Esophagus (tissue), 2 donors: ENCODE results near the gene LAPTM5. TPM values are rescaled to one million over a fixed set of nuclear protein-coding genes. Genes with fewer than 3 reads are reported as not detected.

Experiments
- H3K27ac ChIP-seq, 2 donors: one replicate each; pipeline ENCODE4 v1.5.1; 2013; ENCODE audit warnings: low read depth in 2 of 2, mild to moderate bottlenecking in 2 of 2, inconsistent platforms in 1 of 2, low read length in 1 of 2, moderate library complexity in 1 of 2
- H3K27me3 ChIP-seq, 2 donors: one replicate each; pipeline ENCODE4 v1.6.1; 2013; ENCODE audit warnings: low read length in 2 of 2, control low read depth in 1 of 2, mild to moderate bottlenecking in 1 of 2; ENCODE audit not compliant: insufficient read depth in 2 of 2, control insufficient read depth in 1 of 2
- H3K36me3 ChIP-seq, 2 donors: one replicate each; pipeline ENCODE4 v1.6.1; 2013; ENCODE audit warnings: low read length in 1 of 2; ENCODE audit not compliant: control insufficient read depth in 2 of 2, insufficient read depth in 2 of 2
- H3K4me1 ChIP-seq, 2 donors: one replicate each; pipeline ENCODE4 v1.6.1; 2013; ENCODE audit warnings: low read length in 1 of 2; ENCODE audit not compliant: control insufficient read depth in 2 of 2, insufficient read depth in 2 of 2
- H3K4me3 ChIP-seq, 2 donors: one replicate each; pipeline ENCODE4 v1.5.1; 2013; ENCODE audit warnings: low read length in 2 of 2, mild to moderate bottlenecking in 2 of 2, low read depth in 1 of 2, moderate library complexity in 1 of 2
- H3K9me3 ChIP-seq, 2 donors: one replicate each; pipeline ENCODE4 v1.6.1; 2013; ENCODE audit warnings: mild to moderate bottlenecking in 2 of 2, low read depth in 1 of 2, low read length in 1 of 2, moderate library complexity in 1 of 2; ENCODE audit not compliant: control insufficient read depth in 2 of 2, insufficient read depth in 1 of 2
- WGBS, 2 donors: extraction: QIAGEN DNeasy Blood & Tissue Kit; methylation state at CpG; one replicate each; pipeline ENCODE4 v1.1.7; 2013; 5-methylcytosine and 5-hydroxymethylcytosine counted together
- polyA plus RNA-seq, 2 donors: library from polyadenylated mRNA; stranded (reverse); fragments of 200-250 nt; gene quantifications; one replicate each; pipeline ENCODE4 v1.2.3, GENCODE V29; 2013
- donor health status: healthy with polysubstance abuse.
- donor health status: Bipolar disorder and iron deficiency.

The LAPTM5 gene
- polyA plus RNA-seq, 2 donors: 10.0 to 15.5 TPM

GRCh38 chr1:30687886-30688285 is 69.7 kb downstream of the LAPTM5 start:
- Histone ChIP-seq H3K36me3 (no peaks in the 10 kb centered on the region), H3K4me3 (no peak overlapping the region), H3K27ac (no peak overlapping the region), H3K9me3 (no peaks in the 10 kb centered on the region), H3K27me3 (peaks cover 0 to 3% of the 10 kb centered on the region in 2 donors), H3K4me1 (no peaks in the 10 kb centered on the region)
- 90 to 95% methylated on average over 6 of the region's 6 CpGs for WGBS, 2 donors

- no peaks in the 10 kb centered on the region for H3K4me1 ChIP-seq
- WGBS, 2 donors: 68 to 74% methylated on average over 10 of the region's 10 CpGs
- no peak overlapping the region for H3K4me3 ChIP-seq
- no peaks in the 10 kb centered on the region for H3K27me3 ChIP-seq
- H3K36me3 ChIP-seq: no peaks in the 10 kb centered on the region
- H3K27ac ChIP-seq: no peak overlapping the region
- no peaks in the 10 kb centered on the region for H3K9me3 ChIP-seq
Measured at GRCh38 chr1:30686236-30686935, 71.2 kb downstream of the LAPTM5 start.

- Histone ChIP-seq H3K27me3 (no peaks in the 10 kb centered on the region), H3K4me3 (no peak overlapping the region), H3K4me1 (no peaks in the 10 kb centered on the region), H3K9me3 (no peaks in the 10 kb centered on the region), H3K36me3 (no peaks in the 10 kb centered on the region), H3K27ac (no peak overlapping the region)
- WGBS, 2 donors: 45 to 55% methylated on average over 10 to 11 of the region's 11 CpGs
Measured at GRCh38 chr1:30685796-30686165, 71.8 kb downstream of the LAPTM5 start.

GRCh38 chr1:30684881-30685795 is 72.4 kb downstream of the LAPTM5 start:
- peaks cover 0 to under 1% of the 10 kb centered on the region in 2 donors for H3K9me3 ChIP-seq
- H3K27me3 ChIP-seq: no peaks in the 10 kb centered on the region
- H3K27ac ChIP-seq: no peak overlapping the region
- no peak overlapping the region for H3K4me3 ChIP-seq
- no peaks in the 10 kb centered on the region for H3K36me3 ChIP-seq
- WGBS, 2 donors: 9 to 12% methylated on average over 48 to 56 of the region's 56 CpGs
- H3K4me1 ChIP-seq: no peaks in the 10 kb centered on the region

GRCh38 chr1:30684259-30684658 is 73.3 kb downstream of the LAPTM5 start:
- H3K36me3 ChIP-seq: no peaks in the 10 kb centered on the region
- H3K9me3 ChIP-seq: peaks cover 3 to 8% of the 10 kb centered on the region in 2 donors
- no peaks in the 10 kb centered on the region for H3K4me1 ChIP-seq
- H3K4me3 ChIP-seq: no peak overlapping the region
- no peaks in the 10 kb centered on the region for H3K27me3 ChIP-seq
- H3K27ac ChIP-seq: no peak overlapping the region
- WGBS, 2 donors: 83 to 86% methylated on average over 4 of the region's 4 CpGs

GRCh38 chr1:30683699-30684098 is 73.9 kb downstream of the LAPTM5 start:
- 76 to 86% methylated on average over 5 of the region's 5 CpGs for WGBS, 2 donors
- H3K27me3 ChIP-seq: no peaks in the 10 kb centered on the region

More at GRCh38 chr1:30683699-30684098, 73.9 kb downstream of the LAPTM5 start:
- Histone ChIP-seq H3K9me3 (peaks cover 3 to 12% of the 10 kb centered on the region in 2 donors), H3K4me1 (no peaks in the 10 kb centered on the region), H3K36me3 (no peaks in the 10 kb centered on the region), H3K4me3 (no peak overlapping the region), H3K27ac (no peak overlapping the region)

Other genes with a start within 250 kb of the LAPTM5 start
- under 1 TPM; 0.01 to 0.02 TPM for gene MATN1, start 34.2 kb downstream of the LAPTM5 start, polyA plus RNA-seq
- 1 to 10 TPM; 4.3 to 4.8 TPM for gene SDC3, start 151.0 kb upstream of the LAPTM5 start, polyA plus RNA-seq